Mesangial cell (primary cell): ENCODE measurements around the gene ZDHHC3. TPM values are rescaled to one million over a fixed set of nuclear protein-coding genes. Genes with fewer than 3 reads are reported as not detected.

Experiments
- total RNA-seq: library from RNA; depleted of rRNA; stranded (reverse); fragments of >200 nt; gene quantifications from 2 replicates; pipeline ENCODE4 v1.2.3, GENCODE V29; 2015

ZDHHC3 gene, protein sequence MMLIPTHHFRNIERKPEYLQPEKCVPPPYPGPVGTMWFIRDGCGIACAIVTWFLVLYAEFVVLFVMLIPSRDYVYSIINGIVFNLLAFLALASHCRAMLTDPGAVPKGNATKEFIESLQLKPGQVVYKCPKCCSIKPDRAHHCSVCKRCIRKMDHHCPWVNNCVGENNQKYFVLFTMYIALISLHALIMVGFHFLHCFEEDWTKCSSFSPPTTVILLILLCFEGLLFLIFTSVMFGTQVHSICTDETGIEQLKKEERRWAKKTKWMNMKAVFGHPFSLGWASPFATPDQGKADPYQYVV
- total RNA-seq, result 68.9 and 87.6 TPM in 2 replicates

GRCh38 chr3:44976002-44976815 lies at the start of gene ZDHHC3, which contains the start of gene EXOSC7:
ZDHHC3 (minus strand) TSS chr3:44976174; CDS start chr3:44959436, 16,738 bp downstream.
EXOSC7 (plus strand) TSS chr3:44976244; CDS start chr3:44976278, 34 bp downstream.

Other genes starting within 250 kb of the ZDHHC3 start
- 2.4 and 2.9 TPM in 2 replicates for gene ZNF501, start 246.5 kb downstream of the ZDHHC3 start, total RNA-seq
- 12.1 and 15.6 TPM in 2 replicates for gene KIAA1143, start 214.6 kb downstream of the ZDHHC3 start, total RNA-seq
- gene KIF15, start 214.4 kb downstream of the ZDHHC3 start, total RNA-seq, result 0.38 and 13.9 TPM in 2 replicates
- gene TMEM42, start 114.3 kb downstream of the ZDHHC3 start, total RNA-seq, result 23.0 and 42.3 TPM in 2 replicates
- gene TGM4, start 101.6 kb downstream of the ZDHHC3 start, total RNA-seq, result 0.13 and 0.65 TPM in 2 replicates
- gene EXOSC7, start 70 bp upstream of the ZDHHC3 start, total RNA-seq, result 28.8 and 54.8 TPM in 2 replicates
- gene CLEC3B, start 50.1 kb upstream of the ZDHHC3 start, total RNA-seq, result 0.38 TPM in 1 of 2 replicates, not detected in the other
- 28.3 and 70.9 TPM in 2 replicates for gene CDCP1, start 170.2 kb upstream of the ZDHHC3 start, total RNA-seq